K562 (cell line): ENCODE measurements around the gene MOK. TPM values are rescaled to one million over a fixed set of nuclear protein-coding genes. Genes with fewer than 3 reads are reported as not detected.

Experiments used
- CBFA2T3 ChIP-seq: fragments of 450-650 bp; IDR thresholded peaks from 2 replicates; pipeline ENCODE4 v1.6.1; 2017
- CCAR2 ChIP-seq: fragments of 200-400 bp; formaldehyde crosslinking; IDR thresholded peaks from 2 replicates; pipeline ENCODE4 v1.6.1; 2017; ENCODE audit warnings: mild to moderate bottlenecking, low read depth, low read length
- FOSL1 ChIP-seq: fragments of 200-800 bp; sonication (Bioruptor generic); conservative IDR thresholded peaks from 2 replicates; pipeline ENCODE4 v1.6.1; 2016; ENCODE audit warnings: missing genetic modification characterization, missing compliant biosample characterization
- MITF ChIP-seq: IDR thresholded peaks from 2 replicates; pipeline ENCODE4 v1.6.1; 2014; ENCODE audit warnings: antibody characterized with exemption
- NFYB ChIP-seq: IDR thresholded peaks from 2 replicates; pipeline ENCODE4 v1.6.1; 2011; ENCODE audit warnings: mild to moderate bottlenecking, moderate library complexity; ENCODE audit not compliant: insufficient read length; ENCODE audit errors: extremely low read depth
- NRF1 ChIP-seq, 2 experiments: fragments of 450-650 bp; IDR thresholded peaks in 1 of 2; conservative IDR thresholded peaks in 1 of 2; 2 replicates each; pipeline ENCODE4 v1.6.1; 2014; ENCODE audit warnings: mild to moderate bottlenecking in 2 of 2
- POLR2H ChIP-seq: IDR thresholded peaks from 2 replicates; pipeline ENCODE4 v1.6.1; 2016; ENCODE audit warnings: missing genetic modification characterization, low read depth, mild to moderate bottlenecking, control low read depth, missing compliant biosample characterization, moderate library complexity
- POU5F1 ChIP-seq: fragments of 150-350 bp; IDR thresholded peaks from 2 replicates; pipeline ENCODE4 v1.6.1; 2014; ENCODE audit warnings: borderline replicate concordance, low read length, low read depth, mild to moderate bottlenecking; ENCODE audit not compliant: partially characterized antibody
- RCOR1 ChIP-seq, 2 experiments: IDR thresholded peaks; 2 replicates each; pipeline ENCODE4 v1.6.1; 2012; ENCODE audit warnings: low read depth in 2 of 2, low read length in 2 of 2, borderline replicate concordance in 1 of 2, improper control_type of control experiment in 1 of 2
- TRIM28 ChIP-seq: fragments of 450-650 bp; IDR thresholded peaks from 2 replicates; pipeline ENCODE4 v1.6.1; 2017
- U2AF2 ChIP-seq: fragments of 200-400 bp; formaldehyde crosslinking; optimal IDR thresholded peaks from 2 replicates; pipeline ENCODE3; 2017; ENCODE audit warnings: low read depth, mild to moderate bottlenecking, low read length
- ZBTB49 ChIP-seq: sonication (generic); formaldehyde crosslinking; IDR thresholded peaks from 2 replicates; pipeline ENCODE4 v1.8.0; 2022; ENCODE audit warnings: missing genetic modification reagents, mild to moderate bottlenecking, borderline replicate concordance
- ZFPM2 ChIP-seq: fragments of 250-450 bp; sonication (Bioruptor Pico); IDR thresholded peaks from 2 replicates; pipeline ENCODE4 v1.5.1; 2022; ENCODE audit warnings: mild to moderate bottlenecking
- ZNF175 ChIP-seq: fragments of 200-800 bp; sonication (Bioruptor generic); IDR thresholded peaks from 2 replicates; pipeline ENCODE4 v1.6.1; 2016; ENCODE audit warnings: low read depth, mild to moderate bottlenecking, missing genetic modification characterization, missing compliant biosample characterization
- ZNF318 ChIP-seq, 2 experiments: fragments of 450-650 bp; IDR thresholded peaks; 2 replicates each; pipeline ENCODE4 v1.6.1; 2016; ENCODE audit warnings: mild to moderate bottlenecking in 2 of 2, borderline replicate concordance in 1 of 2, low read depth in 1 of 2, moderate library complexity in 1 of 2
- polyA plus RNA-seq, 8 experiments: library from polyadenylated mRNA; depleted of rRNA in 4 of 8; stranded (reverse) in 5 of 8; unstranded in 3 of 8; fragments of >200 nt; fragmentation: Nextera tagmentation in 2 of 8; fragmentation: Illumina TruSeq in 1 of 8; extraction: Ambion mirVana in 2 of 8; extraction: Trizol in 1 of 8; gene quantifications; 2 replicates each; pipeline versions ENCODE4 v1.2.1 to v1.2.3, GENCODE V29; 2011 to 2014; ENCODE audit warnings: inconsistent platforms in 1 of 8, missing spikeins in 1 of 8
- total RNA-seq, 7 experiments: library from RNA; depleted of rRNA in 6 of 7; stranded (reverse); fragments of >200 nt in 6 of 7; fragmentation: Illumina TruSeq in 2 of 7; extraction: Trizol in 2 of 7; gene quantifications; 2 replicates each; pipeline versions ENCODE4 v1.2.1 to v1.2.3, GENCODE V29; 2011 to 2021; ENCODE audit warnings: low replicate concordance in 1 of 7

Gene MOK
- total and polyA plus RNA-seq, 9 of the 15 experiments (the other 6 are each of a cell fraction or from before 2014, with no cell fraction given): 1.3 to 8.4 (median 5.3) TPM

GRCh38 chr14:102316743-102317563, 12.0 kb upstream of the MOK start (continued):
- no peak for TF ChIP-seq U2AF2
- TF ChIP-seq RCOR1 (IDR thresholded peaks at IDR 0.05; ENCODE audit: borderline replicate concordance in 1 of 2, low read depth in 2 of 2, low read length in 2 of 2): peak in 1 of 2 experiments; percentile 67; a peak in 2 of 4 replicates
- TF ChIP-seq POLR2H (tag): peak; percentile 99
- TF ChIP-seq CCAR2: no peak
- 0 out of 2 replicates have a peak, but pooled peaks have one; percentile 19 for TF ChIP-seq FOSL1 (tag)
- no peak for TF ChIP-seq MITF
- peak; percentile 10 for TF ChIP-seq NFYB
- no peak for TF ChIP-seq ZNF175 (CRISPR knock-in tag)
- TF ChIP-seq CBFA2T3: no peak; the same call in 1 of the 2 replicates
- TF ChIP-seq TRIM28: no peak
- no peak for TF ChIP-seq ZNF318 (IDR thresholded peaks at IDR 0.05; ENCODE audit: borderline replicate concordance in 1 of 2, low read depth in 1 of 2)
- no peak for TF ChIP-seq ZFPM2
- no peak for TF ChIP-seq ZBTB49 (CRISPR knock-in tag)
- no peak for TF ChIP-seq POU5F1
- peak; percentile 68 to 70 for TF ChIP-seq NRF1 (conservative IDR thresholded peaks at IDR 0.05 in 1 of 2, IDR thresholded peaks at IDR 0.05 in 1 of 2)
